GM18873 (cell line): ENCODE data around the gene DAW1.
"Not testable (repeated sequence)": the region's sequence is repeated elsewhere in the genome, so short reads cannot be mapped to it uniquely, and the experiment has no call there.

ENCODE experiments used
- ATAC-seq: cut with Tn5 transposase; IDR thresholded peaks from one replicate; pipeline ENCODE4 v1.9.1; 2021; ENCODE audit warnings: mild to moderate bottlenecking, moderate library complexity, moderate number of reproducible peaks; ENCODE audit not compliant: unreplicated experiment, low FRiP score

DAW1 gene

GRCh38 chr2:227903381-227903780 is 31.9 kb downstream of the DAW1 start:
- ATAC-seq: no peak

- no peak for ATAC-seq
Measured at GRCh38 chr2:227906991-227907390, 35.6 kb downstream of the DAW1 start.

- no peak for ATAC-seq
Measured at GRCh38 chr2:227908266-227909054, 37.0 kb downstream of the DAW1 start.

GRCh38 chr2:227914362-227914761 is 42.9 kb downstream of the DAW1 start:
- no peak for ATAC-seq

- no peak for ATAC-seq
Measured at GRCh38 chr2:227921648-227922047, 50.2 kb downstream of the DAW1 start.

GRCh38 chr2:227932001-227932400 is 60.6 kb downstream of the DAW1 start:
- ATAC-seq: no peak

GRCh38 chr2:227932403-227932802 is 61.0 kb downstream of the DAW1 start:
- ATAC-seq: no peak

GRCh38 chr2:227933884-227934283 is 62.5 kb downstream of the DAW1 start:
- ATAC-seq: no peak

- ATAC-seq: not testable (repeated sequence)
Measured at GRCh38 chr2:227936249-227936648, 64.8 kb downstream of the DAW1 start.

GRCh38 chr2:227939271-227940027 is 68.0 kb downstream of the DAW1 start:
- ATAC-seq: no peak

GRCh38 chr2:227942021-227942420 is 70.6 kb downstream of the DAW1 start:
- ATAC-seq: no peak

GRCh38 chr2:227942965-227943364 is 71.5 kb downstream of the DAW1 start:
- ATAC-seq: no peak

GRCh38 chr2:227960317-227960716 is 88.9 kb downstream of the DAW1 start:
- no peak for ATAC-seq

- ATAC-seq: no peak
Measured at GRCh38 chr2:227971619-227972230, 100.3 kb downstream of the DAW1 start.

- no peak for ATAC-seq
Measured at GRCh38 chr2:227973241-227973640, 101.8 kb downstream of the DAW1 start.
